SH-SY5Y (cell line): ENCODE measurements around the gene KLHL25.

Source experiments
- GATA2 ChIP-seq: IDR thresholded peaks from 2 replicates; pipeline ENCODE4 v1.6.1; 2011; ENCODE audit warnings: mild to moderate bottlenecking, low read depth, low read length
- GATA3 ChIP-seq: IDR thresholded peaks from 2 replicates; pipeline ENCODE4 v1.6.1; 2011; ENCODE audit warnings: low read depth, mild to moderate bottlenecking, low read length, moderate library complexity

- no peak for TF ChIP-seq GATA3
- no peak for TF ChIP-seq GATA2
Measured at GRCh38 chr15:85831415-85832113, 36.8 kb upstream of the KLHL25 start.
